Vagina (tissue), 2 donors: ENCODE results near the gene CMIP.

Experiments used
- CTCF ChIP-seq, 3 experiments: fragments of 450-650 bp in 2 of 3; fragments of 200-600 bp in 1 of 3; sonication (generic) in 1 of 3; IDR thresholded peaks; one replicate each; pipeline ENCODE4 v1.5.1; 2017 to 2019; ENCODE audit warnings: antibody characterized with exemption in 3 of 3, mild to moderate bottlenecking in 2 of 3, moderate library complexity in 2 of 3
- POLR2A ChIP-seq, 2 donors: fragments of 450-650 bp; IDR thresholded peaks; one replicate each; pipeline ENCODE4 v1.6.1; 2017; ENCODE audit warnings: antibody characterized with exemption in 2 of 2, mild to moderate bottlenecking in 2 of 2, moderate library complexity in 2 of 2
- POLR2AphosphoS5 ChIP-seq, 2 donors: sonication (generic); formaldehyde crosslinking; IDR thresholded peaks; one replicate each; pipeline ENCODE4 v1.9.0; 2017; ENCODE audit warnings: antibody characterized with exemption in 2 of 2, mild to moderate bottlenecking in 2 of 2, low read depth in 1 of 2; ENCODE audit not compliant: insufficient read depth in 1 of 2

GRCh38 chr16:81496321-81496720, 51.7 kb downstream of the CMIP start:
- TF ChIP-seq CTCF (IDR thresholded peaks at IDR 0.05) (no peak), POLR2AphosphoS5 (IDR thresholded peaks at IDR 0.05; ENCODE audit: insufficient read depth in 1 of 2, low read depth in 1 of 2) (no peak), POLR2A (IDR thresholded peaks at IDR 0.05) (no peak)
